SJSA1 (cell line): ENCODE data around the gene GRIK4. TPM values are rescaled to one million over a fixed set of nuclear protein-coding genes. Genes with fewer than 3 reads are reported as not detected.

Experiments used
- DNase-seq, 2 experiments: peaks; one replicate each; pipeline ENCODE4 v3.0.0-alpha.2; 2015 to 2020; ENCODE audit warnings: low spot score in 2 of 2, low read depth in 1 of 2
- H3K27ac ChIP-seq: fragments of 250-450 bp; sonication (Bioruptor Pico); 2 replicates; pipeline ENCODE4 v1.5.1; 2020; ENCODE audit warnings: mild to moderate bottlenecking, moderate library complexity
- H3K27me3 ChIP-seq: fragments of 250-450 bp; sonication (Bioruptor Pico); replicated peaks from 2 replicates; pipeline ENCODE4 v1.5.1; 2020; ENCODE audit warnings: mild to moderate bottlenecking, moderate library complexity
- H3K36me3 ChIP-seq: fragments of 250-450 bp; sonication (Bioruptor Pico); 2 replicates; pipeline ENCODE4 v1.5.1; 2020; ENCODE audit warnings: mild to moderate bottlenecking
- H3K4me1 ChIP-seq: fragments of 250-450 bp; sonication (Bioruptor Pico); replicated peaks from 2 replicates; pipeline ENCODE4 v1.6.1; 2021; ENCODE audit warnings: mild to moderate bottlenecking
- H3K4me3 ChIP-seq: fragments of 250-450 bp; sonication (Bioruptor Pico); 2 replicates; pipeline ENCODE4 v1.5.1; 2020; ENCODE audit warnings: mild to moderate bottlenecking
- H3K9me3 ChIP-seq: fragments of 250-450 bp; sonication (Bioruptor Pico); replicated peaks from 2 replicates; pipeline ENCODE4 v1.5.1; 2020; ENCODE audit warnings: mild to moderate bottlenecking
- total RNA-seq: library from RNA; depleted of rRNA; stranded (reverse); fragments of >200 nt; shearing (Covaris generic); gene quantifications from 2 replicates; pipeline ENCODE4 v1.2.3, GENCODE V29; 2014

The GRIK4 gene
- total RNA-seq, 1 experiment from 2014 or later: not detected

DNA sequence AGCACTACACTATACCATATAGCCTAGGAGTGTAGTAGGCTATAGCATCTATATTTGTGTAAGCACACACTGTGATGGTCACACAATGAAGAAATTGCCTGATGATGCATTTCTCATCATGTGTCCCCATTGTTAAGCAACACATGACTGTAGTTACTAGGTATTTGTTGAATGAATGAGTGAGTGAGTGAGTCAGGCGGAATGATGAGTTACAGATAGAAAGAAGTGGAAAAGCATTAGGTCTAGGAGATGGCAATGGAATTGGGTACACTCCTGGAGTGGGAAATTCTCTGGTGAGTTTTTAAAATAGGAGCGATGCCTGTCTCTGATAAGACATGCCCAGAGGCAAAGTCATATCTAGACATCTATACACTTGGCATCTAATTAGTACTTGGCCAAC lies 351.8 kb downstream of the GRIK4 start:
- H3K4me3 ChIP-seq: no peak overlapping the region
- H3K4me1 ChIP-seq: no peaks in the 10 kb centered on the region
- H3K27me3 ChIP-seq: no peaks in the 10 kb centered on the region
- no peaks in the 10 kb centered on the region for H3K36me3 ChIP-seq
- no peaks in the 10 kb centered on the region for H3K9me3 ChIP-seq
- H3K27ac ChIP-seq: no peak overlapping the region
- DNase-seq: no peak

DNA sequence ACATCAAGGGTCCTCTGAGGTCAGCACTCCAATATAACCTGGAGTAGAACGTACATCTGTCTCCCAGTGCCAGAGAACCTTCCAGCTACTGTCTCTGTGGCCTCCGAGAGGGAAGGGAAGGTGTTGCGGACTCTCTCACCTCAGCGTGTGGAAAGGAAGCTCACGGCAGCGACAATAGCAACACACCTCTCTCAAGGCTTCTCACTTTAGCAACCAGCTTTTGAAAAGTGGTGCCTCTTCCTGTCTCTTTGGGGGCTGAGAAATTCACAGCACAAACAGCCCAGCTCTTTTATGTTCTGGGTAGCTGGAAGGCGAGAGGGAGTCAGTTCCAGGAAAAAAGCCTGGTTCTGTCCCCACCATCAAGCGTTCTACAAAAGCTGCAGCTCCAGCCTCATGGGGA lies 355.5 kb downstream of the GRIK4 start:
- no peak overlapping the region for H3K27ac ChIP-seq
- no peaks in the 10 kb centered on the region for H3K9me3 ChIP-seq
- H3K36me3 ChIP-seq: no peaks in the 10 kb centered on the region
- H3K27me3 ChIP-seq: no peaks in the 10 kb centered on the region
- no peak overlapping the region for H3K4me3 ChIP-seq
- no peaks in the 10 kb centered on the region for H3K4me1 ChIP-seq
- no peak for DNase-seq

GRCh38 chr11:120867531-120867930 lies 356.0 kb downstream of the GRIK4 start:
- DNase-seq: no peak
- Histone ChIP-seq H3K4me3 (no peak overlapping the region), H3K27me3 (no peaks in the 10 kb centered on the region), H3K9me3 (no peaks in the 10 kb centered on the region), H3K36me3 (no peaks in the 10 kb centered on the region), H3K4me1 (no peaks in the 10 kb centered on the region), H3K27ac (no peak overlapping the region)

DNA sequence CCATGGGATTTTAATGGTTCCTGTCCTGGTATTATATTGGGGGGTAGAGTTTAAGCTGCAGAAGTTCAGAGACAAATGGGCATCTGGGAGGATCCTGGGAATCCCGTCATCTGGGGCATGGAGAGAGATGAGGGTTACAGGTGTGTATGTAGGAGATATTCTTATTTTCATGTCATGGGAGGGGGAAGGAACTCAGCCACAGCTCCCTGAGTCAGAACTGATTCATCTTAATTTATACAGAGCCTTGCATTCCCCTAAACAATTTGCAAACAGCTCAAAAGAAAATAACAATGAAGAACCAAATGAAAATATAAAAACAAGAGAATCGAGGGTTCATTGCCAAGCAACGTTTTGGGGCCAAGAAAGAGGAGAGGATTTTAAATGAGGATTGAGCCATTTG lies 356.4 kb downstream of the GRIK4 start:
- no peaks in the 10 kb centered on the region for H3K27me3 ChIP-seq
- H3K4me1 ChIP-seq: no peaks in the 10 kb centered on the region
- no peaks in the 10 kb centered on the region for H3K36me3 ChIP-seq
- no peaks in the 10 kb centered on the region for H3K9me3 ChIP-seq
- no peak overlapping the region for H3K4me3 ChIP-seq
- no peak overlapping the region for H3K27ac ChIP-seq
- DNase-seq: no peak

GRCh38 chr11:120869097-120869496 lies 357.5 kb downstream of the GRIK4 start:
- Histone ChIP-seq H3K9me3 (no peaks in the 10 kb centered on the region), H3K4me1 (no peaks in the 10 kb centered on the region), H3K36me3 (no peaks in the 10 kb centered on the region), H3K27me3 (no peaks in the 10 kb centered on the region), H3K27ac (no peak overlapping the region), H3K4me3 (no peak overlapping the region)
- no peak for DNase-seq

DNA sequence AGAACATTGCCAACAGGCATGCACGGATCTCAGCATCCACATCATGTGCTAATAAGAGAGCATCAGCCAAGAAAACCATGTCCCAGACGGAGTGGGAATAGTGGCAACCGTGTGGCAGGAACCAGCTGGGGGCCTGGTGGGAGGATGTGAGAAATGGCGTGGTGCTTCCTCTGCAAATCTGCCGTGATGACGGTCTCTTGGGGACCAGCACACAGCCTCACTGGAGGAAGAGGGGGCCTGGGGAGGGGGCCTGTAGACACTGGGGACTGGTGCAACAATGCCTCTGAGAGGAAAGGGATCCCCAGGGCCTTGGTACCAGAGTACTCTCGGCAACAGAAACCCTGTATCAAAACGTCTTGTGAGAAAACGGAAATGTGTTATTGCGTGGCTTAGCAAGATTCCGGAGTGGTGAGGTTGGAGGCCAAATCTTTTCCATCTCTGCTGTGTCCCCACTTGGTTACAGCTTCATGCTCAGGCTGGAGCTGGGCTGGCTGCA lies 358.0 kb downstream of the GRIK4 start:
- no peak for DNase-seq
- H3K36me3 ChIP-seq: no peaks in the 10 kb centered on the region
- no peaks in the 10 kb centered on the region for H3K27me3 ChIP-seq
- no peaks in the 10 kb centered on the region for H3K4me1 ChIP-seq
- no peaks in the 10 kb centered on the region for H3K9me3 ChIP-seq
- no peak overlapping the region for H3K27ac ChIP-seq
- H3K4me3 ChIP-seq: no peak overlapping the region

GRCh38 chr11:120871194-120871593 lies 359.6 kb downstream of the GRIK4 start:
- no peaks in the 10 kb centered on the region for H3K9me3 ChIP-seq
- DNase-seq: no peak
- H3K36me3 ChIP-seq: no peaks in the 10 kb centered on the region
- no peak overlapping the region for H3K4me3 ChIP-seq
- H3K27me3 ChIP-seq: no peaks in the 10 kb centered on the region
- H3K4me1 ChIP-seq: no peaks in the 10 kb centered on the region
- H3K27ac ChIP-seq: no peak overlapping the region

DNA sequence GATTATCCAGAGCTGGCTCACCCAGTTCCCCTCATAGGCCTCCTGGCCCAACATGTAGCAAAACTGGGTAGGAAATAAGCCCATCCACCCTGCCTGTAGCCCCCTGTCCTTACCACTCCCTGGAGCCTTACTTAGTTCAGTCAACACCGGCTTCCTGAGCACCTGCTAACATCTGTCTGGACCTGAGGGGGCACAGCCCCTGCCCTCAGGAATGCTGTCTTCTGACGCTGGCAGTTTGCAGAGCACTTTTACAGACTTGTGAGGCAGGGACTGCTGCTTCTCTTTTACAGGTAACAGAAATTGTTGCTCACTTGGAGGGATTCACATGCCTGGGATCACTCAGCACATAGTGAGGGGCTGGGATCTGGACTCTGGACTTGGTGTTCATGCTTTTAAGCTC lies 360.4 kb downstream of the GRIK4 start:
- Histone ChIP-seq H3K36me3 (no peaks in the 10 kb centered on the region), H3K27ac (no peak overlapping the region), H3K27me3 (no peaks in the 10 kb centered on the region)

GRCh38 chr11:120873966-120874735 lies 362.6 kb downstream of the GRIK4 start:
- DNase-seq: no peak
- no peaks in the 10 kb centered on the region for H3K9me3 ChIP-seq
- no peak overlapping the region for H3K4me3 ChIP-seq
- no peaks in the 10 kb centered on the region for H3K27me3 ChIP-seq
- no peaks in the 10 kb centered on the region for H3K36me3 ChIP-seq
- H3K27ac ChIP-seq: no peak overlapping the region
- H3K4me1 ChIP-seq: no peaks in the 10 kb centered on the region

More for the DNA sequence above, 360.4 kb downstream of the GRIK4 start:
- no peak for DNase-seq
- Histone ChIP-seq H3K4me3 (no peak overlapping the region), H3K9me3 (no peaks in the 10 kb centered on the region), H3K4me1 (no peaks in the 10 kb centered on the region)

- Histone ChIP-seq H3K9me3 (no peaks in the 10 kb centered on the region), H3K4me3 (no peak overlapping the region), H3K36me3 (no peaks in the 10 kb centered on the region), H3K27me3 (no peaks in the 10 kb centered on the region), H3K27ac (no peak overlapping the region), H3K4me1 (no peaks in the 10 kb centered on the region)
- DNase-seq: no peak
Observed at GRCh38 chr11:120875986-120876385, 364.4 kb downstream of the GRIK4 start.

DNA sequence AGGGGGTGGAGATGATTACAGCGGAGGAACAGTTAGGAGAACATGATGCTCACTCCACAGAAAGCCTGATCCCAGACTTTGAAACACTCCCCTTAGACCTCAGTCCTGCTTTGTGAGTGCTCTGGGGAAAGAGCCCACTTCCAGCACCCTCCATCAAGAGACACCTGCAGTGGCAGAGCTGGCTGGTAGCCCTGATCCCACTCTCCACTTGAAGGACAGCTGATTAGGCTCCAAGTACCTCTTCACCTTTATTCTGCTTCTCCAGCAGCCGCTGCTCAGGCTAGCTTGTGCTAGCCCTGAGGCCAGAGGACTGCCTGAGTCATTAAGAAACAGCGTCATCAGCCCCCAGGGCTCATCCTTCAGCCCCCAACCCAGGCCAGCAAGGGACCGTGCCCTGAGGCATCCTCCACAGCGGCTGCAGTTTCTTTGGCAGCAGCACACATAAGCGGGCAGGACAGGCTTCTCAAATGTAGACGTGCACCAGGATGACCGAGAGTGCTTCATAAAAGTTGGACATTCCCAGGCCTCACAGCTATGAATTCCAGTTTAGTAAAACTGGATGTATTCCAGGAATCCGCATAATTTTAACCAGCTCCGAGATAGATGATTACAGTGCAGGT lies 366.3 kb downstream of the GRIK4 start:
- Histone ChIP-seq H3K36me3 (no peaks in the 10 kb centered on the region), H3K27me3 (no peaks in the 10 kb centered on the region), H3K27ac (no peak overlapping the region), H3K9me3 (no peaks in the 10 kb centered on the region), H3K4me3 (no peak overlapping the region), H3K4me1 (no peaks in the 10 kb centered on the region)
- DNase-seq: no peak

GRCh38 chr11:120878781-120879180 lies 367.2 kb downstream of the GRIK4 start:
- no peak for DNase-seq

GRCh38 chr11:120880498-120881175 lies 369.1 kb downstream of the GRIK4 start:
- Histone ChIP-seq H3K36me3 (no peaks in the 10 kb centered on the region), H3K4me3 (no peak overlapping the region), H3K27me3 (no peaks in the 10 kb centered on the region), H3K27ac (no peak overlapping the region), H3K4me1 (no peaks in the 10 kb centered on the region), H3K9me3 (no peaks in the 10 kb centered on the region)
- DNase-seq: no peak

More at GRCh38 chr11:120878781-120879180, 367.2 kb downstream of the GRIK4 start:
- H3K36me3 ChIP-seq: no peaks in the 10 kb centered on the region
- no peak overlapping the region for H3K4me3 ChIP-seq
- no peaks in the 10 kb centered on the region for H3K9me3 ChIP-seq
- no peaks in the 10 kb centered on the region for H3K27me3 ChIP-seq
- H3K27ac ChIP-seq: no peak overlapping the region
- H3K4me1 ChIP-seq: no peaks in the 10 kb centered on the region

DNA sequence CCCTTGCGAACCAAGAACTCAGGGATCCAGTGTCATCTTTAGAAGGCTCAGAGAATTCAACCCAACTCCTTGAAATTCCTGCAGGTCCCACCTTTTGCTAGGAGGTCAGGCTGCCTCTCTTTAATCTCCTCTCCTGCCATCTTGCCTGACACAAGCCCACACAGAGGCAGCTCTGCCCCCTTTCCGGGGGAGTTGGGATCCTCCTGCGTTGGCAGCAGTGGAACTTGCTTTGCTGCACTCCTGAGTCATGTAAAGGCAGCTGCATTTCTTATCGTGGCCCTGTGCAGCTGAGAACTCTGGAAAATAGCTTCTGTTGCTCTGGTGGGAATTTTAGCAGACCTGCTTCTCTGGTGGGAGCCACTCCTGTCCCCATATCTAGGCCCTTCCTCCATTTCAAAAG lies 370.0 kb downstream of the GRIK4 start:
- Histone ChIP-seq H3K27me3 (no peaks in the 10 kb centered on the region), H3K9me3 (no peaks in the 10 kb centered on the region), H3K27ac (no peak overlapping the region), H3K4me1 (no peaks in the 10 kb centered on the region), H3K4me3 (no peak overlapping the region), H3K36me3 (no peaks in the 10 kb centered on the region)
- no peak for DNase-seq
